GM19238 (cell line): ENCODE data around the gene MTA3.
"Not testable (repeated sequence)": the region's sequence is repeated elsewhere in the genome, so short reads cannot be mapped to it uniquely, and the experiment has no call there.

Source experiments
- DNase-seq: peaks from one replicate; pipeline ENCODE4 v3.0.0; 2011; ENCODE audit warnings: low spot score; ENCODE audit not compliant: insufficient read length

MTA3 gene

DNA sequence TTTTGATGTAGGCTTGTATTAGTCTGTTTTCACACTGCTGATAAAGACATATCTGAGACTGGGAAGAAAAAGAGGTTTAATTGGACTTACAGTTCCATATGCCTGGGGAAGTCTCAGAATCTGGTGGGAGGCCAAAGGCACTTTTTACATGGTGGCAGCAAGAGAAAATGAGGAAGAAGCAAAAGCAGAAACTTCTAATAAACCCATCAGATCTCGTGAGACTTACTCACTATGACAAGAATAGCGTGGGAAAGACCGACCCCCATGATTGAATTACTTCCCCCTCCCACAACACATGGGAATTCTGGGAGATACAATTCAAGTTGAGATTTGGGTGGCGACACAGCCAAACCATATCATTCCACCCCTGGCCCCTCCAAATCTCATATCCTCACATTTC lies 162.9 kb downstream of the MTA3 start:
- not testable (repeated sequence) for DNase-seq

DNA sequence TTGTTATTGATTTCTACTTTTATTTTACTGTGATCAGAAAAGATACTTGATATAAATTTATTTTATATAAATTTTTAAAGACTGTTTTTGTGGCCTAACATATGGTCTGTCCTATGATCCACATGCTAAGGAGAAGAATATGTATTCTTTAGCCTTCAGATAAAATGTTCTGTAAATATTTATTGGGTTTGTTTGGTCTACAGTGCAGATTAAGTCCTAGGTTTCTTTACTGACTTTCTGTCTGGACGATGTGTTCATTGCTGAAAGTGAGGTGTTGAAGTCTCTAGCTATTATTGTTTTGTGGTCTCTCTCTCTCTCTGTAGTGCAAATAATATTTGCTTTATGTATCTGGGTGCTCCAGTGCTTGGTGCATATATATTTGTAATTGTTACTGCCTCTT lies 165.4 kb downstream of the MTA3 start:
- DNase-seq = no peak

DNA sequence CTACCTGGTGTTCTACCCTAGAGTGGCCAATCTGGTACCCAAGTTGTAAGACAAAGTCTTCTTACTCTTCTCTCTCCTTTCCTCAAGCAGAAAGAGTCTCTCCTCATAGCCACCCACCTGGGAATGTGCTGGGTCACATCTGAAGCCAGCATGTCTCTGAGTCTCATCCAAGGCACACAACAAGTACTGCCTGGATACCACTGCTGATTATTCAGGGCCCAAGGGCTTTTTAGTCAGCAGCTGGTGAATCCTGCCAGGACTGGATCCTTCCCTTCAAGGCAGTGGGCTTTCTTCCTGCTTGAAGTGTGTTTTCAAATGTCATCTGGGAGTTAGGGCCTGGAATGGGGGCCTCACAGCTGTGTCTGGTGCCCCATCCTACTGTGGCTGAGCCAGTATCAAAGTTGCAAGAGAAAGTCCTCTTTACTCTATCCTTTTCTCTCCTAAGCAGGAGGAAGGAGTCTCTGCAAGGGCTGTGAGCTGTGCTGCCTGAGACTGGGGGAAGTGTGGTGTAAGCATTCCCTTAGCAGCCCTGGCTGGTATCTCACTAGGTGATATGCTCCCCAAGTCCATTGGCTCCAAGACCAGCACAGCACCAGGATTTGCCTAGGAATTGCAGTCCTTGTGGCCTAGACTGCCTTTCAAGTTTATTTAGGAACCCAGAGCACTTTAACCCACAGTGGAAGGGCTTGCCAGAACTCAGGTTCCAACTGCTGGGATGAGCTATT lies 168.3 kb downstream of the MTA3 start:
- no peak for DNase-seq

DNA sequence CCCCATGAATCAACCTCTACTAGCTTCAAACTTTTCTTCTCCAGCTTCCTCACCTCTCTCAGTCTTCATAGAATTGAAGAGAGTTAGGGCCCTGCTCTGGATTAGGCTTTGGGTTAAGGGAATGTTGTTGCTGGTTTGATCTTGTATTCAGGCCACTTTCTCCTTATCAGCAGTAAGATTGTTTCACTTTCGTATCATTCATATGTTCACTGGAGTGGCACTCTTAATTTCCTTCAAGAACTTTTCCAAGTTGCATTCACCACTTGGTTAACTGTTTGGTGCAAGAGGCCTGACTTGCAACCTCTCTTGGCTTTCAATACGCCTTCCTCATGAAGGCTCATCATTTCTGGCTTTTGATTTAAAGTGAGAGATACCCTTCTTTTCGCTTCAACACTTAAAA lies 172.7 kb downstream of the MTA3 start:
- no peak for DNase-seq

DNA sequence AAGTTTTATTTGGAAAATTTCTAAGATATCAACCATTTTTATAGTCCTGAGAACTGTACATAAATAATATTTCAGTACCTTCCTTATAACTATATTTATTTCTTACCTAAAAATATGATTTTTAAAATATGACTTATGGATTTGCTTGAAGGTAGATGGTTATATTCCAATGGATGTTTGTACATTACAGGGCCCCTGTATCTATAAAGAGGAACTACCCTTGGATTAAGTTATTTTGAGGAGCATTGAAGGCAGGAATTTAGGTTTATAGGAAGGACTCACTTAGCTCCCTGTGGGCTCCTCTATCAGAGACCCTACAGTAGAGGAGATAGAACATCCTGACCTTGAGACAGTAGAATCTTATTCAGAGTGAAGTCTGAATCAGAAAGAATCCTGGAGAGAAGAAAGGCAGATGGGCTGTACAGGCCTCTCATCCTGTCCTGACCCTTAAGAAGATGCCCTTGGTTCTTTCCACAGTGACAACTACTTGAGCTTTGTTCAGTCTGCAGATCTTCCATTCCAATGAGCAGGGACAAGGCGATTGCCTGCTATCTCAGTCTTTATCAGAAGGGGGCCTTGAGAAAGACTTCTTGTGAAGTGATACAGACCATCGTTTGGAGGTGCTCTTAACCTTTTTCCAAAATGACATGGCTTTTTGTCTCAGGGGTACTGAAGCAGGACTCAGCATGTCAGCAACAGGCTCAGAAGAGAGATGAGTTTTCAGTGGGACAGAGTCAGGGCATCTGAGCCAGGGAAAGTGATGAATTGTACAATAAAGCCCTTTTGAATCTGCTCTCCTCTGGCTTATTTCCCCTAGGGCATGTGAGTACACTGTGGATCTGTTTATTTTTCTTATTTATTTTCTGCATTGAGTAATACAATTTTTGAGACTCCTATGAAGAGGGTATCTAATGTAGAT lies 174.6 kb downstream of the MTA3 start:
- no peak for DNase-seq

DNA sequence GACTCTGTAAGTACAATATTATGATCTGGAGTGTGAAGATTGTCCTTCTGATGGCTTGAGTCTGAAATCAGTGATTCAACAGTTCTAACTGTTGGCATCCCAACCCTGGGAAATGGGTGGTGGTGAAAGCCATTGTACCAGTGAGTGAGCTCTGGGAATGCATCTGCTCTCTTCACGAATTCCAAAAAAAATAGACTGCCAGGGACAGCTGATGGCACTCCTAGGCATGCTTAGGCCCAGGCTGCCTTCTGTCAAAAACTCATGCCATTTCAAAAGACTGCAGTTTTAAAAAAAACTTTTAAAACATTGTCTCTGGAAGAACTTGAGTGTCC lies 175.2 kb downstream of the MTA3 start:
- DNase-seq = no peak

DNA sequence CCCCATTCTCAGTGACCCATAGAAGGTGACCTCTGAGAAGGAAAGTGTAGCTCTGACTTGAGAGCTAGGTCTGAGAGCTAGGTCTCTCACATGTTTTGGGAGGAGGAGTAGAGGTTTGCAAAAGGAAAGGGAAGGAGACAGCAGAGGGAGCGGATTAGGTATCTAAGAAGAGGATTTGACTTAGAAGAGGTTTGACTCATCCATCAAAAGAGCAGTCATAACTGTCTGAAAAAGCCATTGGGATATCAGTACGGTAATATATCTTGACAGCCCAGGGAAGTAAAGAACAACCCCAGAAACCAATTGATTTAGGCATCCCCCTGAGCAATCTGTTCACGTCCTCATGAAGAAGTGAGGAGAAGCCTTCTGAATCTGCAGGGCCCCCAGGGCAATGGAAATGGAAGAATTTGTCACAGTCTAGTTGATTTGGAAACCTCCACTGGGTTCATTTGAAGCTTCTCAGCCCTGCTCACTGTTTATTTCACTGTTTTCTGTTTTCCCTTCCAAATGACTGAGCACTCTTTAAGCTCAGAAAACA lies 176.2 kb downstream of the MTA3 start:
- no peak for DNase-seq

DNA sequence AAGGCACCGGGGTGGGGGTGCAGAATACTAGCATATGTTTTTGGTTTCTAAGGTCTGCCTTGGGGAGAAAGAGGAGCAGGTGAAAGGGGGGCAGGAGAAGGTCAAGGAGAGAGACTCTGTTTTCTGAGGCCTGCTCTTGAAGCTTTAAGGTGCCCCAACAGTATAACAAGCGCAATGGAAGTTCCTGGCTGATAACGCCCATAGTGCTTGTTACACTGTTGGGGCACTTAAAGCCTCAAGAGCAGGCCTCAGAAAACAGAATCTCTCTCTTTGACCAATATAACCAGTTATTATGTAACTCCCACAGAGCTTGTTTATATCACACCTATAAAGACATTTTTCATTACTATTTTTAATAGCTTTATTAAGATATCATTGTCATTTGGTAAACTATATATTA lies 179.0 kb downstream of the MTA3 start:
- no peak for DNase-seq

DNA sequence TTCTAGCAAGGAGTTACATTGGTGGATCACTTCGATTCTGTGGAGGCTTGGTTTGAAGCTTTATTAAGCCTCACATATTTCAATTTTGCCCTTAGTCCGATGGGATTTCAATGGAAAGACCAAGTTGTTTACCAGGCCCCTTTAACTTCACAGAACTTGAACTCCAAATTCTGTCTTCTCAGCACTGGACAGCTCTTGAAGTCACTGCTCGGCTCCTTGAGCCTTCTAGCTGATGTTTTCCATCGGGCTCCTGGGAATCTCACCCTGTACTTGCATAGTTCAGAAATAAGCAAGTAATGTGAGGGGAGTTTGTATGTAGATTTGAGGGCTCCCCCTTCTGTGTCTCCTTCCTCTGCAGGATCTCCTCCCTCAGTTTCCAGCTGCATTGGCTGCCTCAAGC lies 180.4 kb downstream of the MTA3 start:
- DNase-seq = no peak

DNA sequence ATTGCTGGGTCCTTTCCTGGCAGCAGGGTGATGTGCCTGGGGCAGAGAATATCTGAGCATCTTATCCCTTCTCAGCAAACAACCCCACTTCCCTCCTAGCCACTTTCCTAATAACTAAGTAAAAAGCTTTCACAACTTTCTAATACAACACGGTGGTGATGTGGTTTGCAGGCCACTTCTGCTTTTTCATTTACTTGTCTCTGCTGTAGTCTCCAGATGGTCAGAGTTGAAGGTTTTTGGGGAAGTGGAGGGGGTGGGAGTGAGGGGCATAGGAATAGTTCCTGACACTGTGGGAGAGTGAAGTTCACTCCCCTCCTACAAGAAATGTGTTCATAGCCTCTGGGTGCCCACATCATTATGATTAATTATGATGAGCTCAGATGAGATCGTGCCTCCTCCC lies 183.9 kb downstream of the MTA3 start:
- DNase-seq = no peak

DNA sequence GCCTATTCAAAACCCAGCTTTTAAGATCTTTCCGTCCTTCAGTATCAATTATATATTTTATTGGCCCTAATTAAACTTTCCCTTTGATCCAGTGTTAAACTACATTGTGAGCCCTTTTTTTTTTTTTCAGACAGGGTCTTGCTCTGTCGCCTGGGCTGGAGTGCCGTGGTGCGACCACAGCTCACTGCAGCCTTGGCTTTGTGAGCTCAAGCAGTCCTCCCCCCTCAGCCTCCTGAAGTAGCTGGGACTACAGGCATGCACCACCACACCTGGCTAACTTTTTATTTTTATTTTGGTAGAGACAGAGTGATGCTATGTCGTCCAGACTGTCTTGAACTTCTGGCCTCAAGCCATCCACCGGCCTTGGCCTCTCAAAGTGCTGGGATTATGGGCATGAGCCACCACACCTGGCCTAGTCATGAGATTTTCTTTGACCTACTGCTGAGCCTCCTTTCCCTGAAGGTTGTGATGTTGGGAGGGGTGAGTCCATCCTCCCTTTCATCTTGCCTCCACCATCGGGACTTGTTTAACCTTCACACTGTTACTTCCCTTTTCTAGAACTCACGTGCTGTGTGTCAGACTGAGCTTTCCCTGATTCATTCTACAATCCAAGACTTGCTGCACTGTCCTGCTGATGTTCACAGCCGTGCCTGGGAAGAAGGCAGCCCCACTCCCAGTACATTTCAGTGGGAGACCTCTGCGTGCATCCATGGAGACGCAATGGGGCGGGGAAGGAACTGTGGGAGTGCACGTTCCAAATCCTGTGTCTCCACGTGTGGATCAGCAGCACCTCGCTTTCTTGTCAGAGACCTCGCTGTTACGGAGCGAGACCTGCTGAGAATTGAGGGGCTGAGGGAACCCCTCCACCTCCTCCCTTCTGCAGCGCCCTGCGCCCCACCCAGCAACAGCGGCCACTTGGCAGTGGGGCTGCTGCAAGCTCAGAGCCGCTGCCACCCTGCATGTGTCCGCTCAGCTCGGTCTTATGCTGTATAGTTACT lies 184.7 kb downstream of the MTA3 start:
- no peak for DNase-seq

DNA sequence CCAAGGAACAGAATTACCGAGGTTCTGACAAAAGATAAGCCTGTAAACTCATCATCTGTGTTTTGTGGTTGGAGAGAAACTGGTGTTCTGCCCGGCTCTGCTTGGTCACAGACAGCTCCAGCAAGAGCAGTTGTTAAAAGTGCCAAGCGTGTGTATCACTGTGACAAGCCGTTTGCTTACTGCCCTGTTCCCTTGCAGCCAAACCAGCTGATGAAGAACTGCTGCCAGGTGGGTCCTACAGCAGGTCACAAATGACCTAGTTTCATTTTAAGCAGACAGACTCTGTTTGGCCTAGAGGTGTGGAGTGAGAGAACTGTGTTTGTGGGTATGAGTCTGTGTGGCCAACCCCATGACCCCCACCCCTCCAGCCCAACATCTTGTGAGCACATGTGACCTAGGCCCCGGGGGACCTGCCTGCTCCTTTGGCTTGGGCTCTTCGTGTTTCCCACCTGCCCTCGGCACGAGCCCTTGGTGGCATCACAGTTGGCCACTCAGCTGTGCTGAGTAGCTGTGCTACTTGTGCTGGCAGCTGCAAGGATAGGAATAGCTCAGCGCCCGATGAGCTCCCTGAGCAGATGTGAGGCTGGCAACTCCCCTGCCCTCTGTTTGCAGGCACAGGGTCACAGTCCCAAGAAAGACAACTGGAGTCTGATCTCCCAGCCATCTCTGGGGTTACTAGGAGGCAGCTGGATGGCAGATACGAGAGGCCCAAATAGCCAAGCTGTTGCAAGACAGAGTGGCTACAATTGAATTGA lies 185.8 kb downstream of the MTA3 start:
- DNase-seq = no peak

DNA sequence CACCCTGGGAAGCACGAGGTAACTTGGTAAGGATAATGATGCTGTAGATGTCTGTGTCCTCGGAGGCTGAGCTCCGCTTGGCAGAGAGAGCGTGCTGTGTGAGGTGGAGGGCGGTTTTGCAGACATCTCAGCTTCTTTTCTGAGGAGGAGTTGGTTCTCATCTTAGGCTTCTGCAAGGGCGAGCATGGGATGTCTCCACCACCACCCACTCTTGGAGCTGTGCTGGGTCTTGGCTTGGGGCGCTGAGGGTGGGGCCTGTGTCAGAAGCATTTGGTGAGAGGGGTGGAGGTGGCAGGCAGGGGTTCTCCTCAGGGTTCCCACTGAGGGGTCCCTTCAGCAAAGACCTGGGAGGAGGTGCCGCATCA lies 186.3 kb downstream of the MTA3 start:
- DNase-seq = no peak

DNA sequence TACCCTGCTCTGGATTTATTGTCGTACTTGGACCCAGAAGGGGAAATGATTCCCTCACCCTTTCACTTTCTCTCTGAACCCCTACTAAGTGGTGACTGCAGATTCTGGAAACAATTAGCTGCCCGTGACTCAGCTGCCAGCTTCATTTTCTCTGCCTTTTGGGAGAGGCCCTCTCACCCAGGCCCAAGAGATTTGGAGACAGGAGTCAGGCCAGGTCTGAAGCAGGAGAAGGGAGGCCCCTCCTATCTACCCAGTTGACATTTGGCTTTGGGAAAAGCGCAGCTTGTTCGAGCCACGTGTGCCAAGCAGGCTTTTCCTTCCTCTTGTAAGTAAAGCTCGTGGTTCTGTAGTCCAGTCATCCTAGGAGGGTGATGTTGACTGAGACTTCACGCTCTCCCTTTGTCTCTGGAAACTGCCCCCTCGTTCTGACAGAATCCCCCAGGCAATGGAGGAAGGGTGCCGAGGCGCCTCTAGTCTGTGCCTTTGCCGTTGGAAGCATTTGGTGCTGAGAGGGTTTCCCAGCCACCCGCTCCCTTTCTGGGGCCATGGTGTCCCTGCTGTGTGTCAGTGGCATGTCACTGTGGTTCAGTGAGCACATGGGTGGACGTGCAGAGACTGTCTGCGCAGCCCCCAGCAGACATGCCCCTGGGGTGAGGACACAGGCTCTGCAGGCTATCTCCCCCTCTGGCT lies 186.9 kb downstream of the MTA3 start:
- DNase-seq = no peak

DNA sequence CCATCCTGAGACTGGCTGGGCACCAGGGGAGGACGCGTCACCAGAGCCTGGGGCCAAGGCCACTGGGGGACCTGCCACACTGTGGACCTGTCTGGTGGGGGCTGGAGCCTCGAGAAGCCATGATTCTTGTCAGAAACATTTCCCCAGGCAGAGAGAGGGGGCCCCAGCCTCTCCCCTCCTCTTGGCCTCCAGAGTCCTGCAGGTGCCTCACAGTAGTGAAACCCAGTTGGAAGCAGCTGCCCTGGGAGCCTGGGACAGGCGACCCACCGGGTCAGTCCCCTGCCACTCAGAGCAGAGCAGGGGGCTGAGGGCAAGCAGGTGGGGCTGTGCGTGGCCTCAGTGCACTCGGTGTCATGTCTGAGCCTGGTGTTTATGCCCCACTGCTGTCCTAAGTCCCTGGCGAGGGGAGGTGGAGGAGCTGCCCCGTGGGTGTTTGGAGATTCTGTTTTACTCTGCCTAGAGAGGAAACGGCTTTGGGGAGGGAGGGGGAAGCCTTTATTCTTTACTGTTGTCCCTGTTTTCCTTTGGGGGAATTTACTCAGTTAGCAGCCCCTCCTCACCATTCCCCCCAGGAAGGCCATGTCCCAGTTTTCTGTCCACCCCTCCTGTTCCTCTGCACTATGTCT lies 187.8 kb downstream of the MTA3 start:
- no peak for DNase-seq

DNA sequence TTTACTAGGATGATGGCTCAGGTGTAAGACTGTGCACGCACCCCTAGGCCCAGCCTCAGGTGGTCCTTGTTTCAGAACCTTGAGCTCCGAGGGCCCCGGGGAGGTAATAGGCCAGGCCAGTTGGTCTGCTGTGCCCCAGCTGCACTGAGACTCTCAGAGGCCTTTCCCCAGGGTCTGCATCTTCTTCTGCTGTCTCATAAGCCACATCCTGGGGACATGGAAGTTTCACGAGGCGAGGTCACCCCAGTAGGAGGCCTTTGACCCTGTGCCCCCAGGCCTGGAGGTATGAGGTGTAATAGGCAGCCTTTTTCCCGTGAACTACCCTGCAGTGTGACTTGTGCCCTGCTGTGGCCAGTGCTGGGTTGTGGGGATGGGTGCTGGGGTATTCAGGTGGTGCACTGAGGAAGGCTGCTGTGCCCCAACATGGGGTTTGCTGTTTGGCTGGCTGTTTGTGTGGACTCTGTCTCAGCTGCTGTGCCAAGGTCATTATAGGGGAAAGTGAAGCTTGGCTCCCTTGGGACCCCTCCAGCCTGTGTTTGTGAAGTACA lies 188.6 kb downstream of the MTA3 start:
- DNase-seq = no peak

DNA sequence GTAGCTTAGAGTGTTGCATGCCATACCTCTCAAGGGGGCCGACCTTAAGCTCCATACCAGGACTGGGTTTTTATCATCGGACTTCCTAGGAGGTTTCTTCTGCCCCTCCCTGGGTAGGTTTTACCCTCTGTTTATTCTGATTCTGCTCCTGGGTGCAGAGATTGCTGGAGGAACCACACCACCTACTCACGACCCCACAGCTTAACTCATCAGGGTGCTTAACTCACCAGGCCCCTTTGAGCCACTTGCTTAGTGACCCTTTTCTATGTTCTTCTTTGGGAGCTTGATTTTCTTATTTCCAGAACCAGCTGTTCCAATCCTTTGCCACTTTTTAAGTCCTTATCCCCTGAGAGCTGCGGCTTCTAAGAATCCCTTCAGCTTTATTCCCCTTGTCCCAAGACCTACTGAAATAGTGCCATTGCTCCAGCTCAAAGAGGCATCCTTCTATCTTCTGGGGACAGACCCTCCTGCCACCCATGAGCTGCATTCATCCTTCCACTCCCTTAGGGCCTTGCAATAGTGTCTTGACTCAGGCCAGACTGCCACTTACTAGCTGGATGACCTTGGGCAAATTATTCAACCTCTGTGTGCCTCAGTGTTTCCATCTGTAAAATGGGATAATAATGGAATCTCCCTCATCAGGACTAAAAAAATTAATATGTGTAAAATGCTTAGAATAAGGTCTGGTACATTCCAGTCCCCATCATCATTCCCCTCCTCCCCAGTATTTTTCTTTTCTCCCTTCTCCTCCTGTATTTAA lies 189.7 kb downstream of the MTA3 start:
- DNase-seq = no peak

DNA sequence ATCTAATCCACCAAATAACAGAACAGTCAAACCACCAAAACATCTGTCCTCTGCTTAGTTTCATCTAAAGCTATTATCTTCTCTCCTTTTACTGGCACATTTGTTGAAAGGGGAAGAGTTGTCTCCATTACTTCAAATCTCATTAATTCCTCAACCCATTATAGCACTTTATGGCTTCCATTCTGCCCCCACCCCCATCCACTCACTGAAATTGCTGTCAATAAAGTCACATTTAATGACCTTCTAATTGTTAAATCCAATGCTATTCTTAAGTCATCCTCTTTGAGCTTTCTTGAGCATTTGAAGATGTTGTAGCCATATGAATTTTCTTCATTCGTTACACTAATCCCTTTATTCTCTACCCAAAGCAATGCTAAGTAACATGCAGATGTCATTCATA lies 190.3 kb downstream of the MTA3 start:
- DNase-seq = no peak

DNA sequence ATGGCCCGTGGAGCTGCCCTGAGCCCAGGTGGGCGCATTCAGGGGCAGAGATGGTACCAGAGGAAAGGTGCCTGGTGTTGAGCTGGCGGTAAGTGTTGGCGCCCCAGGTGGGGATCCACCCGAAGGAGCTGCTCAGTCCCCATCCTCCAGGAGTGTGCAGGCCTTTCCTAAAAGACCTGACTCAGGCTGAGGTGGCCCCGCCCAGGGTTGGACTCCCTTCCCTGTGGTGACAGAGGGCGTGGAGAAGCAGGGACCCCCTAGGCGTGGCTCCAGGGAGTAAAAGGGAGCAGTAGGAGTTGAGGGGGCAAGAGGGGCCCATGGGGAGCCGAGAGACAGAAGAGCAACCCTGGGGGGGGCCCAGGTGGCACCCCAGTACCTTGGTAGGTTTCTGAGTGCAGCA lies 193.1 kb downstream of the MTA3 start:
- no peak for DNase-seq
